Erythroblast (primary cell): ENCODE data around the gene ABCA7.

Experiments used
- GATA1 ChIP-seq: IDR thresholded peaks from 2 replicates; pipeline ENCODE4 v1.6.1; 2011; ENCODE audit warnings: low read depth, mild to moderate bottlenecking, control low read depth, low read length, moderate library complexity
- POLR2A ChIP-seq: IDR thresholded peaks from 2 replicates; pipeline ENCODE4 v1.6.1; 2011; ENCODE audit warnings: mild to moderate bottlenecking, low read length

DNA sequence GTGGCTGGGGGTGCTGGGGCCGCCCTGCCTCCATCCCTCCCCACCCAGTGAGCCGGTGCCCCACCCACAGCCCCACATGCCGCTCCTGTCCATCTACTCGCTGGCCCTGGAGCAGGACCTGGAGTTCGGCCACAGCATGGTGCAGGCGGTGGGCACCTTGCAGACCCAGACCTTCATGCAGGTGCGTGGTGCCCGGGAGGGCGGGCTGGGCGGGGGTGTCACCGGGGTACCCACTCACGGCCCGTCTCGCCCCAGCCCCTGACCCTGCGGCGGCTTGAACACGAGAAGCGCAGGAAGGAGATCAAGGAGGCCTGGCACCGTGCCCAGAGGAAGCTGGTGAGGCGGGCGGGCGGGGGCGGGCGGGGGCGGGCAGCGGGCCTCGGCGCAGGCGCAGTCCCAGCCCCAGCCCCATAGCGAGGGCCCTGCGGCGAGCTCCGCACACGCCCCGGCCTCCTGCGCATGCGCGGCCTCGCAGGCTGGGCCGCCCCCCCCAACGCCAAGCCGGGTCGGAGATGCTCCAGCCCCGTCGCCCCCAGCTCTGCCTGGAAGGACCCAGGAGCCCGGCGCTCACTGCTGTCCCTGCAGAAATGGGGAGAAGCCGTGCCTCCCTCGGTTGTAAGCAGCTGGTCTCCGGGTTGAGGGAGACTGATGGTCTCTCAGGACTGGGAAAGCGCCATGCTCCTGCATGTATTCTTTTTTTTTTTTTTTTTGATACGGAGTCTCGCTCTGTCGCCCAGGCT is 34.8 kb downstream of the ABCA7 start:
- TF ChIP-seq POLR2A (no peak), GATA1 (no peak)
